Measurements from ENCODE around the gene CCDC18. TPM values are rescaled to one million over a fixed set of nuclear protein-coding genes. Genes with fewer than 3 reads are reported as not detected.
"Not testable (repeated sequence)": the region's sequence is repeated elsewhere in the genome, so short reads cannot be mapped to it uniquely, and the experiment has no call there.

CCDC18 gene
- total RNA-seq, 1 experiment from 2014 or later: 23.0 TPM

- TF ChIP-seq, protein P1, sequence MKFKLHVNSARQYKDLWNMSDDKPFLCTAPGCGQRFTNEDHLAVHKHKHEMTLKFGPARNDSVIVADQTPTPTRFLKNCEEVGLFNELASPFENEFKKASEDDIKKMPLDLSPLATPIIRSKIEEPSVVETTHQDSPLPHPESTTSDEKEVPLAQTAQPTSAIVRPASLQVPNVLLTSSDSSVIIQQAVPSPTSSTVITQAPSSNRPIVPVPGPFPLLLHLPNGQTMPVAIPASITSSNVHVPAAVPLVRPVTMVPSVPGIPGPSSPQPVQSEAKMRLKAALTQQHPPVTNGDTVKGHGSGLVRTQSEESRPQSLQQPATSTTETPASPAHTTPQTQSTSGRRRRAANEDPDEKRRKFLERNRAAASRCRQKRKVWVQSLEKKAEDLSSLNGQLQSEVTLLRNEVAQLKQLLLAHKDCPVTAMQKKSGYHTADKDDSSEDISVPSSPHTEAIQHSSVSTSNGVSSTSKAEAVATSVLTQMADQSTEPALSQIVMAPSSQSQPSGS (CRISPR knock-in tag; IDR thresholded peaks at IDR 0.05; ENCODE audit: borderline replicate concordance, low read depth): no peak
- TF ChIP-seq ZNF219 (CRISPR knock-in tag; IDR thresholded peaks at IDR 0.05; ENCODE audit: borderline replicate concordance): no peak
- TF ChIP-seq, protein P2, sequence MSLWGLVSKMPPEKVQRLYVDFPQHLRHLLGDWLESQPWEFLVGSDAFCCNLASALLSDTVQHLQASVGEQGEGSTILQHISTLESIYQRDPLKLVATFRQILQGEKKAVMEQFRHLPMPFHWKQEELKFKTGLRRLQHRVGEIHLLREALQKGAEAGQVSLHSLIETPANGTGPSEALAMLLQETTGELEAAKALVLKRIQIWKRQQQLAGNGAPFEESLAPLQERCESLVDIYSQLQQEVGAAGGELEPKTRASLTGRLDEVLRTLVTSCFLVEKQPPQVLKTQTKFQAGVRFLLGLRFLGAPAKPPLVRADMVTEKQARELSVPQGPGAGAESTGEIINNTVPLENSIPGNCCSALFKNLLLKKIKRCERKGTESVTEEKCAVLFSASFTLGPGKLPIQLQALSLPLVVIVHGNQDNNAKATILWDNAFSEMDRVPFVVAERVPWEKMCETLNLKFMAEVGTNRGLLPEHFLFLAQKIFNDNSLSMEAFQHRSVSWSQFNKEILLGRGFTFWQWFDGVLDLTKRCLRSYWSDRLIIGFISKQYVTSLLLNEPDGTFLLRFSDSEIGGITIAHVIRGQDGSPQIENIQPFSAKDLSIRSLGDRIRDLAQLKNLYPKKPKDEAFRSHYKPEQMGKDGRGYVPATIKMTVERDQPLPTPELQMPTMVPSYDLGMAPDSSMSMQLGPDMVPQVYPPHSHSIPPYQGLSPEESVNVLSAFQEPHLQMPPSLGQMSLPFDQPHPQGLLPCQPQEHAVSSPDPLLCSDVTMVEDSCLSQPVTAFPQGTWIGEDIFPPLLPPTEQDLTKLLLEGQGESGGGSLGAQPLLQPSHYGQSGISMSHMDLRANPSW (CRISPR knock-in tag; conservative IDR thresholded peaks at IDR 0.05; ENCODE audit: low read depth): no peak
- no peak for TF ChIP-seq ESRRA (CRISPR knock-in tag; IDR thresholded peaks at IDR 0.05; ENCODE audit: borderline replicate concordance)
- TF ChIP-seq RELA (CRISPR knock-in tag; IDR thresholded peaks at IDR 0.05; ENCODE audit: borderline replicate concordance): no peak
These were observed 15.7 kb upstream of the CCDC18 start (continued) for GRCh38 chr1:93164816-93165215.

DNA sequence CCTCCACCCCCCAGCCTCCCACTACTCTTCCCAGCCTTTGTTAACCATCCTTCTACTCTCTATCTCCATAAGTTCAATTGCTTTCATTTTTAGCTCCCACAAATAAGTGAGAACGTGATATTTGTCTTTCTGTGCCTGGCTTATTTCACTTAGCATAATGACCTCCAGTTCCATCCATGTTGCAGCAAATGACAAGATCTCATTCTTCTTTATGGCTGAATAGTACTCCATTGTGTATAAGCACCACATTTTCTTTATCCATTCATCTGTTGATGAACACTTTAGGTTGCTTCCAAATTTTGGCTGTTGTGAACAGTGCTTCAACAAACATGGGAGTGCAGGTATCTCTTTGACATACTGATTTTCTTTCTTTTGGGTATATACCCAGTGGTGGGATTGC is 14.6 kb upstream of the CCDC18 start:
- CTCF ChIA-PET; H3K27ac Mint-ChIP-seq; H3K4me3 Mint-ChIP-seq; ATAC-seq; DNase-seq (ENCODE audit: low spot score); H3K9me3 Mint-ChIP-seq; H3K27me3 Mint-ChIP-seq (ENCODE audit: low read depth); POLR2A ChIA-PET: not testable (repeated sequence)
- peaks cover 11% of the 10 kb centered on the region for H3K36me3 Mint-ChIP-seq
- H3K4me1 Mint-ChIP-seq: peaks cover 19% of the 10 kb centered on the region

DNA sequence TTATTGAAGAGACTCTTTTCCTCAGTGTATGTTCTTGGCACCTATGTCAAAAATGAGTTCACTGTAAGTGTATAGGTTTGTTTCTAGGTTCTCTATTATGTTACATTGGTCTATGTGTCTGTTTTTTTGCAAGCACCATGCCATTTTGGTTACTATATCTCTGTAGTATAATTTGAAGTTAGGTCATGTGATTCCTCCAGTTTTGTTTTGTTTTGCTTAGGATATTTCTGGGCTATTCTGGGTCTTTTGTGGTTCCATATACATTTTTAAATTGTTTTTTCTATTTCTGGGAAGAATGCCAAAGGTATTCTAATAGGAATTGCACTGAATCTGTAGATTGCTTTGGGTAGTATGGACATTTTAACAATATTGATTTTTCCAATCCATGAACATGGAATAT is 13.5 kb upstream of the CCDC18 start:
- ChIA-PET POLR2A (no interaction called here), CTCF (no interaction called here)
- Mint-ChIP-seq H3K27me3 (ENCODE audit: low read depth) (no peaks in the 10 kb centered on the region), H3K4me3 (no peak overlapping the region), H3K36me3 (peaks cover 16% of the 10 kb centered on the region), H3K4me1 (peaks cover 10% of the 10 kb centered on the region), H3K27ac (no peak overlapping the region), H3K9me3 (peaks cover 16% of the 10 kb centered on the region)
- DNase-seq (ENCODE audit: low spot score) (no peak), ATAC-seq (no peak)
- no peak for TF ChIP-seq CBFB (CRISPR knock-in tag; IDR thresholded peaks at IDR 0.05; ENCODE audit: low read depth)
- TF ChIP-seq NR3C1 (CRISPR knock-in tag; conservative IDR thresholded peaks at IDR 0.05; ENCODE audit: low read depth): no peak
- TF ChIP-seq MLX (CRISPR knock-in tag; IDR thresholded peaks at IDR 0.05): no peak
- TF ChIP-seq GRHL2 (CRISPR knock-in tag; IDR thresholded peaks at IDR 0.05; ENCODE audit: insufficient replicate concordance, severe bottlenecking): no peak
- TF ChIP-seq IRF2 (CRISPR knock-in tag; IDR thresholded peaks at IDR 0.05; ENCODE audit: borderline replicate concordance, low read depth): no peak
- TF ChIP-seq, protein P3, sequence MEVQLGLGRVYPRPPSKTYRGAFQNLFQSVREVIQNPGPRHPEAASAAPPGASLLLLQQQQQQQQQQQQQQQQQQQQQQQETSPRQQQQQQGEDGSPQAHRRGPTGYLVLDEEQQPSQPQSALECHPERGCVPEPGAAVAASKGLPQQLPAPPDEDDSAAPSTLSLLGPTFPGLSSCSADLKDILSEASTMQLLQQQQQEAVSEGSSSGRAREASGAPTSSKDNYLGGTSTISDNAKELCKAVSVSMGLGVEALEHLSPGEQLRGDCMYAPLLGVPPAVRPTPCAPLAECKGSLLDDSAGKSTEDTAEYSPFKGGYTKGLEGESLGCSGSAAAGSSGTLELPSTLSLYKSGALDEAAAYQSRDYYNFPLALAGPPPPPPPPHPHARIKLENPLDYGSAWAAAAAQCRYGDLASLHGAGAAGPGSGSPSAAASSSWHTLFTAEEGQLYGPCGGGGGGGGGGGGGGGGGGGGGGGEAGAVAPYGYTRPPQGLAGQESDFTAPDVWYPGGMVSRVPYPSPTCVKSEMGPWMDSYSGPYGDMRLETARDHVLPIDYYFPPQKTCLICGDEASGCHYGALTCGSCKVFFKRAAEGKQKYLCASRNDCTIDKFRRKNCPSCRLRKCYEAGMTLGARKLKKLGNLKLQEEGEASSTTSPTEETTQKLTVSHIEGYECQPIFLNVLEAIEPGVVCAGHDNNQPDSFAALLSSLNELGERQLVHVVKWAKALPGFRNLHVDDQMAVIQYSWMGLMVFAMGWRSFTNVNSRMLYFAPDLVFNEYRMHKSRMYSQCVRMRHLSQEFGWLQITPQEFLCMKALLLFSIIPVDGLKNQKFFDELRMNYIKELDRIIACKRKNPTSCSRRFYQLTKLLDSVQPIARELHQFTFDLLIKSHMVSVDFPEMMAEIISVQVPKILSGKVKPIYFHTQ (CRISPR knock-in tag; IDR thresholded peaks at IDR 0.05): no peak
- TF ChIP-seq ZNF423 (CRISPR knock-in tag; IDR thresholded peaks at IDR 0.05): no peak
- TF ChIP-seq CREB1 (CRISPR knock-in tag; IDR thresholded peaks at IDR 0.05): no peak
- TF ChIP-seq FOXJ3 (CRISPR knock-in tag; IDR thresholded peaks at IDR 0.05; ENCODE audit: borderline replicate concordance): no peak
- TF ChIP-seq, protein P4, sequence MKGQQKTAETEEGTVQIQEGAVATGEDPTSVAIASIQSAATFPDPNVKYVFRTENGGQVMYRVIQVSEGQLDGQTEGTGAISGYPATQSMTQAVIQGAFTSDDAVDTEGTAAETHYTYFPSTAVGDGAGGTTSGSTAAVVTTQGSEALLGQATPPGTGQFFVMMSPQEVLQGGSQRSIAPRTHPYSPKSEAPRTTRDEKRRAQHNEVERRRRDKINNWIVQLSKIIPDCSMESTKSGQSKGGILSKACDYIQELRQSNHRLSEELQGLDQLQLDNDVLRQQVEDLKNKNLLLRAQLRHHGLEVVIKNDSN (CRISPR knock-in tag; IDR thresholded peaks at IDR 0.05): no peak
- TF ChIP-seq NR2C2 (CRISPR knock-in tag; IDR thresholded peaks at IDR 0.05): no peak
- TF ChIP-seq, protein P5, sequence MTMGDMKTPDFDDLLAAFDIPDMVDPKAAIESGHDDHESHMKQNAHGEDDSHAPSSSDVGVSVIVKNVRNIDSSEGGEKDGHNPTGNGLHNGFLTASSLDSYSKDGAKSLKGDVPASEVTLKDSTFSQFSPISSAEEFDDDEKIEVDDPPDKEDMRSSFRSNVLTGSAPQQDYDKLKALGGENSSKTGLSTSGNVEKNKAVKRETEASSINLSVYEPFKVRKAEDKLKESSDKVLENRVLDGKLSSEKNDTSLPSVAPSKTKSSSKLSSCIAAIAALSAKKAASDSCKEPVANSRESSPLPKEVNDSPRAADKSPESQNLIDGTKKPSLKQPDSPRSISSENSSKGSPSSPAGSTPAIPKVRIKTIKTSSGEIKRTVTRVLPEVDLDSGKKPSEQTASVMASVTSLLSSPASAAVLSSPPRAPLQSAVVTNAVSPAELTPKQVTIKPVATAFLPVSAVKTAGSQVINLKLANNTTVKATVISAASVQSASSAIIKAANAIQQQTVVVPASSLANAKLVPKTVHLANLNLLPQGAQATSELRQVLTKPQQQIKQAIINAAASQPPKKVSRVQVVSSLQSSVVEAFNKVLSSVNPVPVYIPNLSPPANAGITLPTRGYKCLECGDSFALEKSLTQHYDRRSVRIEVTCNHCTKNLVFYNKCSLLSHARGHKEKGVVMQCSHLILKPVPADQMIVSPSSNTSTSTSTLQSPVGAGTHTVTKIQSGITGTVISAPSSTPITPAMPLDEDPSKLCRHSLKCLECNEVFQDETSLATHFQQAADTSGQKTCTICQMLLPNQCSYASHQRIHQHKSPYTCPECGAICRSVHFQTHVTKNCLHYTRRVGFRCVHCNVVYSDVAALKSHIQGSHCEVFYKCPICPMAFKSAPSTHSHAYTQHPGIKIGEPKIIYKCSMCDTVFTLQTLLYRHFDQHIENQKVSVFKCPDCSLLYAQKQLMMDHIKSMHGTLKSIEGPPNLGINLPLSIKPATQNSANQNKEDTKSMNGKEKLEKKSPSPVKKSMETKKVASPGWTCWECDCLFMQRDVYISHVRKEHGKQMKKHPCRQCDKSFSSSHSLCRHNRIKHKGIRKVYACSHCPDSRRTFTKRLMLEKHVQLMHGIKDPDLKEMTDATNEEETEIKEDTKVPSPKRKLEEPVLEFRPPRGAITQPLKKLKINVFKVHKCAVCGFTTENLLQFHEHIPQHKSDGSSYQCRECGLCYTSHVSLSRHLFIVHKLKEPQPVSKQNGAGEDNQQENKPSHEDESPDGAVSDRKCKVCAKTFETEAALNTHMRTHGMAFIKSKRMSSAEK (CRISPR knock-in tag; IDR thresholded peaks at IDR 0.05; ENCODE audit: borderline replicate concordance): no peak
- no peak for TF ChIP-seq HMGA2 (CRISPR knock-in tag; IDR thresholded peaks at IDR 0.05)
- TF ChIP-seq, protein P6, sequence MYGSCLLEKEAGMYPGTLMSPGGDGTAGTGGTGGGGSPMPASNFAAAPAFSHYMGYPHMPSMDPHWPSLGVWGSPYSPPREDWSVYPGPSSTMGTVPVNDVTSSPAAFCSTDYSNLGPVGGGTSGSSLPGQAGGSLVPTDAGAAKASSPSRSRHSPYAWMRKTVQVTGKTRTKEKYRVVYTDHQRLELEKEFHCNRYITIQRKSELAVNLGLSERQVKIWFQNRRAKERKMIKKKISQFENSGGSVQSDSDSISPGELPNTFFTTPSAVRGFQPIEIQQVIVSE (CRISPR knock-in tag; IDR thresholded peaks at IDR 0.05; ENCODE audit: borderline replicate concordance): no peak

All from WTC11 (cell line).